Measurements from ENCODE around the gene C2CD2.

The C2CD2 gene

DNA sequence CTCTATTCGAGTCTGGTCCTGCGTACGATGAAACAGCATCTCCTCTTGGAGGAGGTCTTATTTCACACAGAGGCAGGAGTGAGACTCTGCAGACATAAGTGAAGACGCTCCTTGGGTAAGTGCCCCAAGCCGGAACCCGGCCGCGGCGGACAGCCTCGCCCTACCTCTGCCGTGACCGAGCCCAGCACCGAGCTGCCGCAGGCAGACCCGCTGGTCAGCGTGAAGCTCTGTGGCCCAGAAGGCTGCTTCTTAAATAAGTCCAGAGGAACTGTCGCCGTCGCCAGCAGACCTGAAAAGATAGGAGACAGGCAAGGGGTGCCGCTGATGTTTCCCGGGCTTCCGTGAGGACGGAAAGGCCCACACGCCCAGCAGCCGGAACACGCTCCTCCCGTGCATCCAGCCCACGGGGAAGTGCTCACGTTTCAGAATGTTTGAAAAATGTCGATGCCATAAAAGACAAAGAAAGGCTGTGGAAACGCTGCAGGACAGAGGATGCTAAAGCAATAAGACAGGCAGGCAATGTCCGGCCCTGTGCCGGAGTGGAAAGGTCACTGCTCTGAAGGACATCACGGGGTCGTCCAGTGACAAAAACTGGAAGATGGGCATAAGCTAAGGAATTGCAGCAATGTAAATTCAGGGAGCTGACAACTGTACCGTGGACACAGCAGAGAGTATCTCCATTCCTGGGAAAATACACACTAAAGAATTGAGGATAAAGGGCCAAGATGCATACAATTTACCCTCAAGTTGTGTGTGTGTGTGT lies 46.1 kb downstream of the C2CD2 start:
- Histone ChIP-seq H3K4me2 (ENCODE audit: low read length) (no peak overlapping the region), H3K4me1 (ENCODE audit: control insufficient read depth, low read length) (no peaks in the 10 kb centered on the region)

DNA sequence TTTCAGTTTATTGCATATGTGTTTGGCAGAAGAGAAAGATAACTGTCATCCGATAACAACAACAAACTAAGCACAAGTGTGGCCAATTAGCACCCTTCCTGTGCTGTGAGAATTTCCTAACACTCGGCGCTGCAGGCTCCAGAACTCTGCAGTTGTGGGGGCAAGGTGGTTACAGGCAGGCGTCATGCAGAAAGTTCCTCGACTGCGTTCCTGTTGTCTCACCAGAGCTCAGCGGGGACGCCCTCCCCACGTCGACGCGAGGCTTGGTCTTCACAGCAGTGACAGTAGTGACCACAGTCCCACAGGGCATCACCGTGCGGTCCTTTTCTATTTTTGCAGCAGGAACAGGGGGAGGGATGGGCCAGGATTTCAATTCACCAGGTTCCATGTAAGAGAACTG lies 47.0 kb downstream of the C2CD2 start:
- Histone ChIP-seq H3K79me2 (ENCODE audit: control insufficient read depth, low read length) (no peaks in the 10 kb centered on the region), H3K4me2 (ENCODE audit: low read length) (no peak overlapping the region), H3K4me1 (ENCODE audit: control insufficient read depth, low read length) (no peaks in the 10 kb centered on the region), H4K20me1 (ENCODE audit: control insufficient read depth, insufficient read depth, low read depth, low read length) (no peaks in the 10 kb centered on the region), H3K27me3 (ENCODE audit: control insufficient read depth, low read length) (no peaks in the 10 kb centered on the region), H3K9me2 (replicated peaks; ENCODE audit: control insufficient read depth, low read length) (no peaks in the 10 kb centered on the region), H3K4me3 (ENCODE audit: low read length) (no peak overlapping the region), H3K27ac (ENCODE audit: low read depth, low read length) (no peak overlapping the region), H3F3A (ENCODE audit: control insufficient read depth, insufficient read depth) (no peaks in the 10 kb centered on the region), H3K9me3 (ENCODE audit: control insufficient read depth, insufficient read depth, low read length) (no peaks in the 10 kb centered on the region), H3K36me3 (ENCODE audit: control insufficient read depth, low read length) (peaks cover under 1% of the 10 kb centered on the region; the same call in 1 of the 2 replicates)
- TF ChIP-seq, protein P1, sequence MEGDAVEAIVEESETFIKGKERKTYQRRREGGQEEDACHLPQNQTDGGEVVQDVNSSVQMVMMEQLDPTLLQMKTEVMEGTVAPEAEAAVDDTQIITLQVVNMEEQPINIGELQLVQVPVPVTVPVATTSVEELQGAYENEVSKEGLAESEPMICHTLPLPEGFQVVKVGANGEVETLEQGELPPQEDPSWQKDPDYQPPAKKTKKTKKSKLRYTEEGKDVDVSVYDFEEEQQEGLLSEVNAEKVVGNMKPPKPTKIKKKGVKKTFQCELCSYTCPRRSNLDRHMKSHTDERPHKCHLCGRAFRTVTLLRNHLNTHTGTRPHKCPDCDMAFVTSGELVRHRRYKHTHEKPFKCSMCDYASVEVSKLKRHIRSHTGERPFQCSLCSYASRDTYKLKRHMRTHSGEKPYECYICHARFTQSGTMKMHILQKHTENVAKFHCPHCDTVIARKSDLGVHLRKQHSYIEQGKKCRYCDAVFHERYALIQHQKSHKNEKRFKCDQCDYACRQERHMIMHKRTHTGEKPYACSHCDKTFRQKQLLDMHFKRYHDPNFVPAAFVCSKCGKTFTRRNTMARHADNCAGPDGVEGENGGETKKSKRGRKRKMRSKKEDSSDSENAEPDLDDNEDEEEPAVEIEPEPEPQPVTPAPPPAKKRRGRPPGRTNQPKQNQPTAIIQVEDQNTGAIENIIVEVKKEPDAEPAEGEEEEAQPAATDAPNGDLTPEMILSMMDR (IDR thresholded peaks at IDR 0.05; ENCODE audit: low read depth, low read length, poor library complexity, severe bottlenecking): no peak
- TF ChIP-seq EZH2phosphoT487 (IDR thresholded peaks at IDR 0.05; ENCODE audit: borderline replicate concordance, low read length): no peak

More for the DNA sequence above, 46.1 kb downstream of the C2CD2 start:
- Histone ChIP-seq H3K4me3 (ENCODE audit: low read length) (no peak overlapping the region), H3K79me2 (ENCODE audit: control insufficient read depth, low read length) (no peaks in the 10 kb centered on the region), H4K20me1 (ENCODE audit: control insufficient read depth, insufficient read depth, low read depth, low read length) (no peaks in the 10 kb centered on the region), H3K27ac (ENCODE audit: low read depth, low read length) (no peak overlapping the region), H3F3A (ENCODE audit: control insufficient read depth, insufficient read depth) (no peaks in the 10 kb centered on the region), H3K27me3 (ENCODE audit: control insufficient read depth, low read length) (no peaks in the 10 kb centered on the region), H3K9me3 (ENCODE audit: control insufficient read depth, insufficient read depth, low read length) (no peaks in the 10 kb centered on the region), H3K36me3 (ENCODE audit: control insufficient read depth, low read length) (peaks cover 4% of the 10 kb centered on the region), H3K9me2 (replicated peaks; ENCODE audit: control insufficient read depth, low read length) (no peaks in the 10 kb centered on the region)
- TF ChIP-seq, protein P1 (IDR thresholded peaks at IDR 0.05; ENCODE audit: low read depth, low read length, poor library complexity, severe bottlenecking): no peak
- no peak for TF ChIP-seq EZH2phosphoT487 (IDR thresholded peaks at IDR 0.05; ENCODE audit: borderline replicate concordance, low read length)

DNA sequence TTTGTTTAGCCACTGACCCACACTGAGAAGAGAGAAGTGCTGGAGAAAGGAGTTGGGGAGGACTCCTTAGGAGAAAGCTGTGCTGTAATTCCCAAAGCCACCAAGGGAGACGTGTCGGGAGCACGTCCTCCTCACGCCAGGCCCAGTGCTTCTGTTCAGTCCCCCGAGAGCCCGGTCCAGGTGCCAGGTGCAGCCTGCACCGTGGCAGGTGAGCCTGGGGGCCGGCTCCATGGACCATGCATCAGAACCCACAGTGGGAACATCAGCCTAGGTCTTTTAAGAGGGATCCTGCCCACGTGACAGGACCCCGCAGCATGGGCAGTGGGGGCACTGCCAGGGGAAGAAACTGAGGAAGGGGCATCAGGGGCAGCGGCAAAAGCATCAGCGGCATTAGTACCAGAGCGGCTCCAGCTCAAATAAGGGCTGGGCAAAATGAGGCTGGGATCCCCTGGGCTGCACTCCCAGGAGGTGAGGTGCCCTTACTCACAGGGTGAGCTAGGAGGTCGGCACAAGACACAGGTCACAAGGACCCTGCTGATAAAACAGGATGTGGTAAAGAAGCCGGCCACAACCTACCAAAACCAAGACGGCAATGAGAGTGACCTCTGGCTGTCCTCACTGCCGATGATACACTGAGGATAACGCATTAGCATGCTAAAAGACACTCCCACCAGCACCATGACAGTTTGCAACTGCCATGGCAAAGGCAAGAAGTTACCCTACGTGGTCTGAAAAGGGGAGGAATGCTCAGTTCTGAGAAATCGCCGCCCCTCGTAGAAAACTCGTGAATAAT lies 50.1 kb downstream of the C2CD2 start:
- H3F3A ChIP-seq (ENCODE audit: control insufficient read depth, insufficient read depth): no peaks in the 10 kb centered on the region
- no peaks in the 10 kb centered on the region for H3K9me3 ChIP-seq (ENCODE audit: control insufficient read depth, insufficient read depth, low read length)
- H3K27me3 ChIP-seq (ENCODE audit: control insufficient read depth, low read length): no peaks in the 10 kb centered on the region
- H3K4me1 ChIP-seq (ENCODE audit: control insufficient read depth, low read length): peaks cover 5% of the 10 kb centered on the region; the same call in 1 of the 2 replicates
- no peaks in the 10 kb centered on the region for H4K20me1 ChIP-seq (ENCODE audit: control insufficient read depth, insufficient read depth, low read depth, low read length)
- peaks cover 7% of the 10 kb centered on the region; the same call in 1 of the 2 replicates for H3K36me3 ChIP-seq (ENCODE audit: control insufficient read depth, low read length)
- no peak overlapping the region for H3K4me3 ChIP-seq (ENCODE audit: low read length)
- no peak for TF ChIP-seq EZH2phosphoT487 (IDR thresholded peaks at IDR 0.05; ENCODE audit: borderline replicate concordance, low read length)
- TF ChIP-seq, protein P1 (IDR thresholded peaks at IDR 0.05; ENCODE audit: low read depth, low read length, poor library complexity, severe bottlenecking): no peak
- no peak overlapping the region for H3K27ac ChIP-seq (ENCODE audit: low read depth, low read length)
- H3K9me2 ChIP-seq (replicated peaks; ENCODE audit: control insufficient read depth, low read length): no peaks in the 10 kb centered on the region
- no peak overlapping the region for H3K4me2 ChIP-seq (ENCODE audit: low read length)
- no peaks in the 10 kb centered on the region for H3K79me2 ChIP-seq (ENCODE audit: control insufficient read depth, low read length)
